ENCODE data around the gene CASP1. TPM values are rescaled to one million over a fixed set of nuclear protein-coding genes. Genes with fewer than 3 reads are reported as not detected.

The CASP1 gene
- polyA plus RNA-seq, 3 donors, result 210 to 460 (median 433) TPM

DNA sequence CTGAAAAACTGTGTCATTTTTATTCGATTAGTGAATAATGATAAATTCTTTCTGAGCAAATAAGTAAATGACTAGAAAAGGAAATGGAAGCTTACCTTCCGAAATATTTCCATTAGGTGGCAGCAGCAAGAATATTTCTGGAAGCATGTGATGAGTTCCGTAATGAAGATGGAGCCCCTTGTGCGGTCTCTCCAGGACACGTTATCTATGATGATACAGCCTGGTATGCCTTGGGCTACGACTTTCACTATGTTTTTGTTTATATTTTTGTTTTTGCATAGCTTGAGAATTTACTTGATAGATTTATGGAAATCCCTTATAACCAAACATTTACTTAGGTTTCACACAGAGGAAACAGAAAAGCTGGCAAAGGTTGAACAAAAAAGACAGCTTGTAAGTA, 37.7 kb downstream of the CASP1 start:
- peaks cover 0 to 1% (median 0%) of the 10 kb centered on the region in 3 donors for H3K27me3 Mint-ChIP-seq (ENCODE audit: low read depth in 3 of 3)
- 60% methylated on average over 1 of the region's 6 CpGs for WGBS (ENCODE audit: insufficient coverage)
- no peak overlapping the region for H3K4me3 Mint-ChIP-seq
- intact Hi-C loops (cut with micrococcal nuclease), result no loop called here
- Histone ChIP-seq H3K27me3 (ENCODE audit: control insufficient read depth in 2 of 2, insufficient read depth in 2 of 2, low read length in 2 of 2) (no peaks in the 10 kb centered on the region), H3K27ac (ENCODE audit: low read depth in 1 of 2, low read length in 2 of 2) (no peak overlapping the region), H3K4me1 (ENCODE audit: control insufficient read depth in 1 of 2, insufficient read depth in 2 of 2, low read length in 2 of 2) (no peaks in the 10 kb centered on the region), H3K9ac (ENCODE audit: insufficient read depth, low read length, poor library complexity, severe bottlenecking) (no peak overlapping the region), H3K36me3 (replicated peaks in 1 of 2; ENCODE audit: control insufficient read depth in 1 of 2, insufficient read depth in 2 of 2, low read length in 2 of 2) (no peaks in the 10 kb centered on the region), H4K20me1 (ENCODE audit: insufficient read depth, low read length) (no peaks in the 10 kb centered on the region), H3K4me3 (replicated peaks in 1 of 3; ENCODE audit: low read depth in 2 of 3, low read length in 3 of 3) (no peak overlapping the region), H2AFZ (ENCODE audit: insufficient read depth, low read depth, low read length, poor library complexity, severe bottlenecking) (no peak overlapping the region), H3K4me2 (replicated peaks; ENCODE audit: extremely low read depth, low read length, poor library complexity, severe bottlenecking) (no peak overlapping the region), H3K79me2 (ENCODE audit: insufficient read depth, low read length) (no peaks in the 10 kb centered on the region), H3K9me3 (replicated peaks in 1 of 2; ENCODE audit: control insufficient read depth in 1 of 2, insufficient read depth in 1 of 2, low read length in 2 of 2) (no peaks in the 10 kb centered on the region)
- H3K36me3 Mint-ChIP-seq, result peaks cover 0 to 3% of the 10 kb centered on the region in 2 donors
- TF ChIP-seq, protein P1, sequence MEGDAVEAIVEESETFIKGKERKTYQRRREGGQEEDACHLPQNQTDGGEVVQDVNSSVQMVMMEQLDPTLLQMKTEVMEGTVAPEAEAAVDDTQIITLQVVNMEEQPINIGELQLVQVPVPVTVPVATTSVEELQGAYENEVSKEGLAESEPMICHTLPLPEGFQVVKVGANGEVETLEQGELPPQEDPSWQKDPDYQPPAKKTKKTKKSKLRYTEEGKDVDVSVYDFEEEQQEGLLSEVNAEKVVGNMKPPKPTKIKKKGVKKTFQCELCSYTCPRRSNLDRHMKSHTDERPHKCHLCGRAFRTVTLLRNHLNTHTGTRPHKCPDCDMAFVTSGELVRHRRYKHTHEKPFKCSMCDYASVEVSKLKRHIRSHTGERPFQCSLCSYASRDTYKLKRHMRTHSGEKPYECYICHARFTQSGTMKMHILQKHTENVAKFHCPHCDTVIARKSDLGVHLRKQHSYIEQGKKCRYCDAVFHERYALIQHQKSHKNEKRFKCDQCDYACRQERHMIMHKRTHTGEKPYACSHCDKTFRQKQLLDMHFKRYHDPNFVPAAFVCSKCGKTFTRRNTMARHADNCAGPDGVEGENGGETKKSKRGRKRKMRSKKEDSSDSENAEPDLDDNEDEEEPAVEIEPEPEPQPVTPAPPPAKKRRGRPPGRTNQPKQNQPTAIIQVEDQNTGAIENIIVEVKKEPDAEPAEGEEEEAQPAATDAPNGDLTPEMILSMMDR (IDR thresholded peaks at IDR 0.05), result no peak
- H3K4me1 Mint-ChIP-seq, result peaks cover 4% of the 10 kb centered on the region
- H3K9me3 Mint-ChIP-seq, result peaks cover 0 to 9% (median 3%) of the 10 kb centered on the region in 7 donors
- DNase-seq, result no peak
- no peak overlapping the region for H3K27ac Mint-ChIP-seq

DNA sequence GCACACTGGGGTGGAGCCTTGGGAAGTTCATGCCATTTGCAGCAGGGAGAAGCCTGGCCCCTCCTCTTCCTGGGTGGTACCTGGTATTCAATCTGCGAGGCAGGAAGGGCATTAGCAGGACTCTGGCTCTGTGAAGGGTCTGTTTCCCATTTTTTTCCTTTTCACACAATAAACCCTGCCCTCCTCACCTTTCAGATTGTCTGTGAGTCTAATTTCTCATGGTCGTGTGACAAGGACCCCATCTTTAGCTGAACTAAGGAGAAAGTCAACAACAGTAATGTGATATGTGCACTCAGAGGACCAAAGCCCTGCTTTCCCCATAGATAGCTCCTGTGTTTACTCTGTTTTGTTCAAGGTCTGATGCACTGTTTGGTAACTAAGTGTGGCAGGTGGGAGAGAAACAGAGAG, 39.9 kb downstream of the CASP1 start:
- no peaks in the 10 kb centered on the region for H3K27me3 ChIP-seq (ENCODE audit: control insufficient read depth in 2 of 2, insufficient read depth in 2 of 2, low read length in 2 of 2)
- Mint-ChIP-seq H3K9me3 (peaks cover 0 to 9% (median 2%) of the 10 kb centered on the region in 7 donors), H3K4me3 (no peak overlapping the region), H3K27ac (no peak overlapping the region), H3K4me1 (no peaks in the 10 kb centered on the region), H3K36me3 (peaks cover 0 to 3% of the 10 kb centered on the region in 2 donors), H3K27me3 (ENCODE audit: low read depth in 3 of 3) (peaks cover 0 to under 1% (median 0%) of the 10 kb centered on the region in 3 donors)
- TF ChIP-seq, protein P1 (IDR thresholded peaks at IDR 0.05), result no peak
- H2AFZ ChIP-seq (ENCODE audit: insufficient read depth, low read depth, low read length, poor library complexity, severe bottlenecking), result no peak overlapping the region
- no peaks in the 10 kb centered on the region for H3K79me2 ChIP-seq (ENCODE audit: insufficient read depth, low read length)
- H4K20me1 ChIP-seq (ENCODE audit: insufficient read depth, low read length), result no peaks in the 10 kb centered on the region
- no peak overlapping the region for H3K4me2 ChIP-seq (replicated peaks; ENCODE audit: extremely low read depth, low read length, poor library complexity, severe bottlenecking)
- 80% methylated on average over 1 of the region's 2 CpGs for WGBS (ENCODE audit: insufficient coverage)
- no peaks in the 10 kb centered on the region for H3K4me1 ChIP-seq (ENCODE audit: control insufficient read depth in 1 of 2, insufficient read depth in 2 of 2, low read length in 2 of 2)
- no peak for DNase-seq
- no peak overlapping the region for H3K27ac ChIP-seq (ENCODE audit: low read depth in 1 of 2, low read length in 2 of 2)
- no peaks in the 10 kb centered on the region for H3K9me3 ChIP-seq (replicated peaks in 1 of 2; ENCODE audit: control insufficient read depth in 1 of 2, insufficient read depth in 1 of 2, low read length in 2 of 2)
- H3K36me3 ChIP-seq (replicated peaks in 1 of 2; ENCODE audit: control insufficient read depth in 1 of 2, insufficient read depth in 2 of 2, low read length in 2 of 2), result no peaks in the 10 kb centered on the region
- intact Hi-C loops (cut with micrococcal nuclease), result no loop called here
- no peak overlapping the region for H3K4me3 ChIP-seq (replicated peaks in 1 of 3; ENCODE audit: low read depth in 2 of 3, low read length in 3 of 3)
- H3K9ac ChIP-seq (ENCODE audit: insufficient read depth, low read length, poor library complexity, severe bottlenecking), result no peak overlapping the region
